Activated naive CD4-positive, alpha-beta T cell treated with anti-CD3 and anti-CD28 coated beads, Interleukin-2, amount 50 U/mL, for 72 hours (primary cell): ENCODE measurements around the gene CGNL1. TPM values are rescaled to one million over a fixed set of nuclear protein-coding genes. Genes with fewer than 3 reads are reported as not detected.

Experiments
- ATAC-seq, 2 donors: fragments of 150-1000 bp; cut with Tn5 transposase; 2 replicates each; pipeline ENCODE4 v1.10.0; 2021; ENCODE audit warnings: mild to moderate bottlenecking in 2 of 2, moderate library complexity in 2 of 2
- DNase-seq, 2 donors: peaks; one replicate each; pipeline ENCODE4 v3.0.0; 2021 to 2022; ENCODE audit warnings: low spot score in 2 of 2
- H3K27ac Mint-ChIP-seq, 2 donors: one replicate each; pipeline ENCODE4 v1.8.0; 2022; ENCODE audit warnings: mild to moderate bottlenecking in 2 of 2, mixed read lengths in 2 of 2
- H3K36me3 Mint-ChIP-seq, 2 donors: one replicate each; pipeline ENCODE4 v1.8.0; 2022; ENCODE audit warnings: mixed read lengths in 2 of 2
- H3K9me3 Mint-ChIP-seq, 2 donors: one replicate each; pipeline ENCODE4 v1.8.0; 2022; ENCODE audit warnings: mixed read lengths in 2 of 2
- total RNA-seq, 2 donors: library from RNA; stranded (reverse); gene quantifications; one replicate each; pipeline ENCODE4 v1.2.3, GENCODE V29; 2022

CGNL1 gene
- total RNA-seq, 2 donors from 2014 or later = not detected

DNA sequence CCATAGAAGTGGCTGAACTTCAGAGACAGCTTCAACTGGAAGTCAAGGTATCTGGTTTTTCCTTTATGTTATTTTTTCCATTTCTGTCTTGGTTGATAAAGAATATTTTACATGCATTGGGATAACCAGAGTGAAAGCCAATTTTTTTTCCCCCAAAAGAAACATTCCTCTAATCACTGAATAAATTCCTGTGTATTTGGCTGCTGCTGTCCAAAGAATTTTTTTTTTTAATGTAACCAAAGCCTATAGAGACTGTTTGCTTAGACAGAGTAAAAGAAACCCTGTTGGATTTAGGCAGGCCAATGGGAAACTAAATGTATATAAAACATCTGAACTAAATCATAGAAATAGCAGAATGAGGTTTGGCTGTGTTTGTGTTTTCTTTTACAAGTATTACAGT lies 75.2 kb downstream of the CGNL1 start:
- DNase-seq (no peak), ATAC-seq (no peak)
- Mint-ChIP-seq H3K36me3 (no peaks in the 10 kb centered on the region), H3K27ac (no peak overlapping the region), H3K9me3 (no peaks in the 10 kb centered on the region)

DNA sequence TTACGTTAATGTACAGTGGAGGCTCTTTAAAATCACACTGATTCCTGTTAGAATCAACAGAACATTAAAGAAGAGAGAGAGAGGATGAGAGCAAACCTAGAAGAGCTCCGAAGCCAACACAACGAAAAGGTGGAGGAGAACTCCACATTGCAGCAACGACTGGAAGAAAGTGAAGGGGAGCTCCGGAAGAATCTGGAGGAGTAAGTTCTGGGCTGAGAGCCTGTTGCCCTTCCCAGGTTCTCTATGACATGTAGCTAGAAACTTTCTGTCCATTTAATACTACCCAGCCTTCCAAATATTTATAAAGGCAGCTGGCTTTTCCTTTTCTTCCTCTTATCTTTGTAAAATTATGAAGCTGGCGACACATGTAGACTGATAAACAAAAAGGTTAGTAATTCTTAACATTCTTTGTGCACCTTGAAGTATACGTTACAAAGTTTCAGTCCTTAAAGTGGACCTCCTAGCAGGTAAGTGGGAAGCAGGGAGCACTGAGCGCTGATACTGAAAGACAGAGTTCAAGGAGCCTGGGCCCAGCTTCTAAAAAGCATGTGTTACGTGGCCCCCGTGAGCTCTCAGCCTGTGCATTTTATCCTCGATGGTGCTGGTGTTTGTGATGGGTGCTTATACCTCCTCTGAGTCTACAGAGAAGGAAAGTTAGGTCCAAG lies 75.9 kb downstream of the CGNL1 start:
- Mint-ChIP-seq H3K27ac (no peak overlapping the region), H3K36me3 (no peaks in the 10 kb centered on the region), H3K9me3 (no peaks in the 10 kb centered on the region)
- ATAC-seq = no peak
- DNase-seq = no peak

DNA sequence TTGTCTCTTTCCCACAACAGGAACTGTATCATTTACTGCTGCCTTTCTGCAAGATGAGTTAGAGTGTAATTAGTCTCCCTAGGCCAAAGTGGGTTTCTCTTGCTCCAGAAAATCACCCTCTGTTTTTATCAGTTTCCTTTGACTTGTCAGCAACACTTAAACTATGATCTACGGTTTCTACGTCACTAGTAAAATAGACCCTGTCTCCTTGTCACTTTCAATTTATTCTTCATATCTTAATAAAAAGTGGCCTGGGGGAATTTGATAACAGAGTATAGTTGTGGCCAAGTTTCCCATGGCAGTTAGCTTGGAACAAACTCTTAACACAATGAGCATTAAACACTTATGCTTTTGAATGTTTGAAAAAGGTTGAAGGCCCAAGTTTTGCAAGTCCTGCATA lies 79.6 kb downstream of the CGNL1 start:
- Mint-ChIP-seq H3K27ac (no peak overlapping the region), H3K9me3 (no peaks in the 10 kb centered on the region), H3K36me3 (no peaks in the 10 kb centered on the region)
- no peak for DNase-seq
- ATAC-seq = no peak

DNA sequence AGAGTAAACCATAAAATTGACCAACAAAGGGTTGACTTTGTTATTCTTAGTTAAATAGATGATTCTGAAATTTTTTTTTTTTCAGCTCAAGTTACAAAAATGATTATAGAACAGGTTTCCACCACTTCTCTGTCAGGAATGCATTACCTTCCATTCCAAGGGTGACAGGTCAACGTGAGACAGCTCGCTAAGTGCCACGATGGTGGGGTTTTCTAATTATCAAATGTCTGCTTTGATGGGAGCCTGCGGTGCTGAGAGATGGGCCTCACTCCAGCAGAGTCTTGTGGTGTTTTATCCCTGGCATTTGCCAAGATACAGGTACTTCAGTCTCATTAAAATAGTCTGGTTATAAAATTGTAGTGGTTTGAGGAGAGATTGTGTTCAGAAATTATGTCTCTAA lies 80.3 kb downstream of the CGNL1 start:
- no peak for ATAC-seq
- DNase-seq = no peak
- H3K27ac Mint-ChIP-seq = no peak overlapping the region
- H3K9me3 Mint-ChIP-seq = no peaks in the 10 kb centered on the region
- no peaks in the 10 kb centered on the region for H3K36me3 Mint-ChIP-seq

DNA sequence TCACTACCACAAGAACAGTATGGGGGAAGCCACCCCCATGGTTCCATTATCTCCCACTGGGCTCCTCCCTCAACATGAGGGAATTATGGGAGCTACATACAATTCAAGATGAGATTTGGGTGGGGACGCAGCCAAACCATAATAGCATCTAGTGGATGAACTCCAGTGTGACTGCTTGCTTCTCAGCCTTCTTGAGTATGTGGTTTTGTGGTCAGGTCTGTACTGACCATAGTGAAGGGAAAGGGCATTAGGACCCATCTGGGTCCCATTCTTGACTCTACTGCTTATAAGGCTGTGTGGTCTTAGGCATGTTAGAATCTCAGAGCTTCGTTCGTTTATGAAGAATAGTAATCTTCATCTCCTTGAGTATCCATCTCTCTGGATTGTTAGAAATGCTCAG lies 81.4 kb downstream of the CGNL1 start:
- Mint-ChIP-seq H3K27ac (no peak overlapping the region), H3K9me3 (no peaks in the 10 kb centered on the region), H3K36me3 (no peaks in the 10 kb centered on the region)
- DNase-seq (no peak), ATAC-seq (no peak)

DNA sequence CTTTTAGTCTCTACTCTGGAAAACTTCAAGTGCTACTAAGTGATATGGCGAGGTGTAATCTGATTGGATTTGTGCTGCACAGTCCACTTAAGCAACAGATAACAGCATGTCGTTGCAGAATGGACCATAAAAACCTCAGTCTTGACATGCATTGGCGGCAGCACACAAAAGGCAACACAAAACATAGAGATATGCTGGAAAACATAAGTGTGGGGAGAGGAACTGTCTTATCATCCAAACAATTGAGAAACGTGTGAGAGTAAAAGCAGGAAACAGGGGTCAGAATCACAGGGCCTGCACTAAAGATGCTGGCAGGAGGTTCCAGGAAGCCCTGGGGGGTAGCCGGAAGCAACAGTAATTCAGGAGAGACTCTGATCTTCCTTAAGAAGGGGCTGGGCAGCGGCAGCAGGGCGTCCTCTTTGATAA lies 82.1 kb downstream of the CGNL1 start:
- ATAC-seq (no peak), DNase-seq (no peak)
- no peaks in the 10 kb centered on the region for H3K9me3 Mint-ChIP-seq
- no peak overlapping the region for H3K27ac Mint-ChIP-seq
- H3K36me3 Mint-ChIP-seq = no peaks in the 10 kb centered on the region

DNA sequence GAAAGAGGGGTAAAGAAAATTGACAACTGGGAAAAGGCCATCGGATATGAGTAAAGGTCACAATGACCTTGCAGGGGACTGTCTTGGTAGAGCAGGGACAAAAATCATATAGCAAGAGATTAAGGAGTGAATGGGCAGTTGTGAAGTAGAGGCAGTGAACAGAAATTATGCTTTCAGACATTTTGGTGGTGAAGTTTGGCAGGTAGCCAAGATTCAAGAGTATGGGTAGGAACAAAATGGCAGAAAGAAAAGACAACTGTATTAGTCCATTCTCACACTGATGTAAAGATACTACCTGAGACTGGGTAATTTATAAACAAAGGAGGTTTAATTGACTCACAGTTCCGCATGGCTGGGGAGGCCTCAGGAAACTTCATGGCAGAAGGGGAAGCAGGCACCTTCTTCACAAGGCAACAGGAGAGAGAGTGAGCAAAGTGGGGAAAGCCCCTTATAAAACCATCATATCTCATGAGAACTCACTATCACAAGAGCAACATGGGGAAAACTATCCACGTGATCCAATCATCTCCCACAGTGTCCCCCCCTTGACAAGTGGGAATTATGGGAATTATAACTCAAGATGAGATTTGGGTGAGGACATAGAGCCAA lies 84.0 kb downstream of the CGNL1 start:
- ATAC-seq (no peak), DNase-seq (no peak)
- H3K9me3 Mint-ChIP-seq = no peaks in the 10 kb centered on the region
- H3K36me3 Mint-ChIP-seq = no peaks in the 10 kb centered on the region
- H3K27ac Mint-ChIP-seq = no peak overlapping the region

DNA sequence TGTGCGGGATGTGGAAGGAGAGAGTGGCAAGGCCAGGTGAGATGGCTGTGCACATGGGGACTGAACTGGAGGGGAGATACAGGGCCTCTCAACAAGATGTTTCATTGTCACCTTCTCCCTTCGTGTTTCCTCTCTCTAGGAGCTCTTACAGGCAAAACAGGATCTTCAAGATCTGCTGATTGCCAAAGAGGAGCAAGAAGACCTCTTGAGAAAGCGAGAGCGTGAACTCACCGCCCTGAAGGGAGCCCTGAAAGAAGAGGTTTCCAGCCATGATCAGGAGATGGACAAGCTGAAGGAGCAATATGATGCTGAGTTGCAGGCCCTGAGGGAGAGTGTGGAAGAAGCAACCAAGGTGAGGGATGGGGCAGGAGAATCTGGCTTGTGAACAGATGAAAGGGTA lies 85.2 kb downstream of the CGNL1 start:
- Mint-ChIP-seq H3K27ac (no peak overlapping the region), H3K9me3 (no peaks in the 10 kb centered on the region), H3K36me3 (no peaks in the 10 kb centered on the region)
- DNase-seq = no peak
- ATAC-seq = no peak

DNA sequence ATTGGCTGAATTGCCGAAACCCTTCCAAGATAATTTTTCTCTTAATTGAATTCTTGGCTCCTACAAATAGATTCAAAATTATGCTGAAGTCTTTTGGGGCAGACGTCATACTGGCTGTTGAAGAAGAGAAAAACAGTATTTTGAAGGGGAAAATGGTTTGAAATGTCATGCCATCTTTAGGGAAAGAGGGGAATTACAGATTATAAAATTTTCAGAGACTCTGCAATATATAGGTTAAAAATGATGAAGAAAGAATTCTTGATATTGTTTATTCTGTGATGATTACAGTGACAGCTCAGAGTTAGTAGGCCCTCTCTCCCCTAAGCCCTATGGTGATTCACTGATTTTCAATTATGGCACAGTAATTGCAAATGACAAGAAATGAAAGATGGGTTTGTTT lies 86.1 kb downstream of the CGNL1 start:
- Mint-ChIP-seq H3K9me3 (no peaks in the 10 kb centered on the region), H3K27ac (no peak overlapping the region), H3K36me3 (no peaks in the 10 kb centered on the region)
- DNase-seq (no peak), ATAC-seq (no peak)

DNA sequence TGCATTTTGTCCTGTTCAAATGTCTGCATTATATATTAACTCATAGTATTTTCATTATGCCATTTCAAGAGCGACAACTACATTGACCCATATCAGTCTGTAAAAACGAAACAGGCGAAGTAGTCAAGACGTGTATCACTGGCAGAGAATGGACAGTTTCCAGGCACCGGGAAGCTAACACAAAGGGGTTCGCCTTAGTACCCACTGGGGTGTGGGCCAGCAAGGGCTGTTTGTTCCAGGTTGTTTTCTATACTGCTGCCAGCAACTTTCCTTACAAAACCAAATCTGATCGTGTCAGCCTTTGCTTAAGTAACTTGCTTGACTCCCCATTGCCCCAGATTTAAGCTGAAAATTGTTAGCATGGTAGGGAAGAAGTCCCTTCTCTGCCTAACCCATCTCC lies 87.1 kb downstream of the CGNL1 start:
- H3K9me3 Mint-ChIP-seq = no peaks in the 10 kb centered on the region
- no peak for ATAC-seq
- no peak for DNase-seq

DNA sequence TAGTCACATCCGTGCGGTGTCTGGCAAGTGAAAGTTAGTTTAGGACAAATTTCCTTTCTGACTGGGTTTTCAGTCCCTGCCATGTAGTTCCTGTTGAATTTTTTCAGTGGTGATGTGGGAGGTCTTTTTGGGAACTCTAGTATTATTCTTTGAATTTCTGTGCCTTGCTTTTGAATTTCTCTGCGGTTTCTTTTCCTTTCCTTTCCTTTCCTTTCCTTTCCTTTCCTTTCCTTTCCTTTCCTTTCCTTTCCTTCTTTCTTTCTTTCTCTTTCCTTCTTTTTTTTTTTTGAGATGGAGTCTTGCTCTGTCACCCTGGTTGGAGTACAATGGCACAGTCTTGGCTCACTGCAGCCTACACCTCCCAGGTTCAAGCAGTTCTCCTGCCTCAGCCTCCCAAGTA lies 88.2 kb downstream of the CGNL1 start:
- no peak for ATAC-seq
- no peak overlapping the region for H3K27ac Mint-ChIP-seq
- H3K36me3 Mint-ChIP-seq = no peaks in the 10 kb centered on the region
- no peaks in the 10 kb centered on the region for H3K9me3 Mint-ChIP-seq
- DNase-seq = no peak

More for the DNA sequence above, 87.1 kb downstream of the CGNL1 start:
- no peak overlapping the region for H3K27ac Mint-ChIP-seq
- no peaks in the 10 kb centered on the region for H3K36me3 Mint-ChIP-seq

DNA sequence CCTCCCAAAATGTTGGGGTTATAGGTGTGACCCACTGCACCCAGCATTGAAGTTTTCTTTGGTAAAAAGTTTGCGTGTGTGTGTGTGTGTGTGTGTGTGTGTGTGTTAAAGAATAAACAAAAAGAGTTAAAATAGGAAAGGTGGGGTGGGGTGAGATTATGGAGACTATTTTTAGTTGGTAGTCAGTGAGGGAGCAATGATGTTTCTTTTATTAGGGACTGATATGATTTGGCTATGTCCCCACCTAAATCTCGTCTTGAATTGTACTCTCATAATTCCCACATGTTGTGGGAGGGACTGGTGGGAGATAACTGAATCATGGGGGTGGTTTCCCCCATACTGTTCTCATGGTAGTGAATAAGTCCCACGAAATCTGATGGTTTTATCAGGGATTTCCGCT lies 92.2 kb downstream of the CGNL1 start:
- DNase-seq (no peak), ATAC-seq (no peak)
- H3K9me3 Mint-ChIP-seq = no peaks in the 10 kb centered on the region
- H3K27ac Mint-ChIP-seq = no peak overlapping the region
- no peaks in the 10 kb centered on the region for H3K36me3 Mint-ChIP-seq

DNA sequence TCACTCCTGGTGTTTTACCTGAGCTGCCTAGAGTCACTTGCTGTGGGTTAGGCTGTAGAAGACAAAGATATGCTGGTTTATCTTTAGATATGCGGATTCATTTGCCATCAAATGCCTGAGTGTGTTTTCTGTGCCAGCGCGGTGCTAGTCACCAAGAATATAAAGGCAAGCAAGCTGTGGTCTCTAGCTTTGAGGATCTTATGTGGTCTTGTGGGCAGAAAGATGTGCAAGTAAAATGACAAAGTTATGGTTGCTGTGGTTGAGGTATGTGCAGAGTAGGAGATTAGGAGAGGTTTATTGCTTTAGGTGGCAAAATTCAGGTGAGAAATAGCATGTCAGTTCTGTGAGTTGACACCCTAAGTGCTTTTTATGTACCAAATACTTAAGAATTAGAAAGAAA lies 94.2 kb downstream of the CGNL1 start:
- no peak for DNase-seq
- H3K27ac Mint-ChIP-seq = no peak overlapping the region
- no peak for ATAC-seq
- H3K36me3 Mint-ChIP-seq = no peaks in the 10 kb centered on the region
- H3K9me3 Mint-ChIP-seq = no peaks in the 10 kb centered on the region

DNA sequence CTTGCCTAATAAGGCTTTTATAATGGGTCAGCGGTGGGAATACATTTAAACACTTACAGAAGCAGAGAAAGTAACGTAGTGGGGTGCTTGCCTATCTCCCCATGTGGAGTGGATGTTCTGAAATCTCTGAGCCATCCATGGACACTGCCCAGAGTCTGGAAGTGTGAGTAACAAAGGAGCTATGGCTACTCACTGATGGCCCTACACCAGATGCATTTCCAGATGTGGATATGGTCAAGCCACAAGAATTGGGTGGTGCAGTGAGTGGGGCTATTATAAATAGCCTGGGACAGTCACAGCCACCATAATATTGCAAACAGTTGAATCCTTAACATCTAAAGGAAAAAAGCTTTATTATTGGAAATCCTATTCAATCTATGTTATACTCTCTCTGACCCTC lies 96.6 kb downstream of the CGNL1 start:
- no peak for ATAC-seq
- Mint-ChIP-seq H3K27ac (no peak overlapping the region), H3K9me3 (no peaks in the 10 kb centered on the region), H3K36me3 (no peaks in the 10 kb centered on the region)
- DNase-seq = no peak

DNA sequence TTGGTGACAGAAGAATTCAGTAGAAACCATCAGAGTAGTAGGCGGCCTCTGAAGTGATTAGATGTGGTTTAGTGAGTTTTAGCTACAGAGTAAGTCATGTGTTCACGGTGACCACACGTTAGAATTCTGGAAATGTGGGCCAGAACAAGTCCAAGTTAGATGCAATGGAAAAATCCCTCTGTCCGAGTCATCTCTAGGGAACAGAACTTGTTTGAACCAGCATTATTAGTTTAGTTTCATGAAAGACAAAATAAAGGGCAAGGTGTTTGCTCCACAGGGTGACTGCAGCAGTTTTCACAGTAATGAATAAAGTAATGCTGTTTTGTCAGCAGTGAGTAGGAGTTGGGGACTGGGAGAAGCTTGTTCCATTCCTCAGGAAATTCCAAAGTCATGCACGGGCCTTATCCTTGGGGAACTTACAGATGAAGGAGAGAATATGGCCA lies 100.2 kb downstream of the CGNL1 start:
- H3K36me3 Mint-ChIP-seq = no peaks in the 10 kb centered on the region
- H3K9me3 Mint-ChIP-seq = no peaks in the 10 kb centered on the region
- DNase-seq = no peak
- no peak for ATAC-seq
- no peak overlapping the region for H3K27ac Mint-ChIP-seq

DNA sequence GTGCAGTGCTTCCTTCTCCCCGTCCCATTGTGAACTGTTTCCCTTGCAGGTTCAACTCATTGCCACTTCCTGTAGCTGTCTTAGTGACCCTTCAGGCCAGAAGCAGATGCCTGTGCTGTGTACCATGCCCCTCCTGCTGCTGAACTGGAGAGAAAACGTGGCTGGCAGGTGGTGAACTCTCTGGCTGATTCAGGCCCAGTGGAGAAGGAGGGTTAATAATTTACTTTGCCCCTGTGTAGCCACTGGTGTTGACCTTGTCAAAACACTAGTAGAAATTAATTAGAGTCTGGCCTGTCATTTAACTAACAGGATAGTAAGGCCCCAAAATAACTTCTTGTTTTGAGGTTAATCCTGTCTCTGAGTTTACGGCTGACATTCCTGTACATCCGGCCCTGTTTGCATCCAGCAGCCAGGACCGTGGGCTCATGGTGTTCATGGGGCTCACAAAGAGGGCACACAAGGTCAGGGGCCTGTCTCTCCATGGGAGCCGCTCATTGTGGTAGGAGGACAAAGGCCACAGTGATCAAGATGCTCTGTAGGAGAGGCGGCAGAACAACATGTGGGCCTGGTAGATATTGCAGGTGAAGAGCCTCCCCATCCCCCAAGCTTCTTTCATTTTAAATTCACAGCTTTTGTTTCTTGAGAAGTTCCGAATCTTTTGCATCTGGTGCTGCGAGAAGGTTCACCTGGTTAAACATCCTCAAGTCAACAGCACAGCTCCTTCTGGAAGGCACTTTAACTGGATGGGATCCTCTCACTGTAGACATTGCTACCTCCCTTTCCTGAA lies 101.6 kb downstream of the CGNL1 start:
- DNase-seq (no peak), ATAC-seq (no peak)
- Mint-ChIP-seq H3K36me3 (no peaks in the 10 kb centered on the region), H3K27ac (no peak overlapping the region), H3K9me3 (no peaks in the 10 kb centered on the region)

DNA sequence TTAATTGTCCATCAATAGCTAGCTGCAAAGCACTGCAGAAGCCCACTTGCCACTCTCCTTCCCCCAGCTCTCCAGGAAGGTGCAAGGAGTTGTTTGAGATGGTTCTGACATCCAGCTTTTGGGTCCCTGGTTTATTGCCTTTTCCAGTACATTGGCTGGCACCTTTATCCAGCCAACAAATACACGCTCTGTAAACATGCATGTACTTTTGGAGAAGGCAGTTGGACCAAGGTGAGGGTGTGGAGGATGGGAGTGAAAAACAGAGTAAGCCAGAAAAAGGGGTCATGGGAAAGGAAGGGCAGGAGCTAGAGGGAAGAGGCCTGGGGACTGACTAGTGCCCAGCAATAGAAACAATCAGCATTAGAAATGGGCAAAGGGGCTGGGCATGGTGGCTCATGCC lies 102.7 kb downstream of the CGNL1 start:
- no peak for ATAC-seq
- Mint-ChIP-seq H3K27ac (no peak overlapping the region), H3K36me3 (no peaks in the 10 kb centered on the region), H3K9me3 (no peaks in the 10 kb centered on the region)
- DNase-seq = no peak
